GM15510 (cell line): Measurements from ENCODE around the gene NEGR1.

ENCODE experiments used
- POLR2A ChIP-seq: IDR thresholded peaks from 3 replicates; pipeline ENCODE4 v1.6.1; 2011; ENCODE audit warnings: borderline replicate concordance; ENCODE audit not compliant: insufficient read length; ENCODE audit errors: extremely low read depth

Gene NEGR1

DNA sequence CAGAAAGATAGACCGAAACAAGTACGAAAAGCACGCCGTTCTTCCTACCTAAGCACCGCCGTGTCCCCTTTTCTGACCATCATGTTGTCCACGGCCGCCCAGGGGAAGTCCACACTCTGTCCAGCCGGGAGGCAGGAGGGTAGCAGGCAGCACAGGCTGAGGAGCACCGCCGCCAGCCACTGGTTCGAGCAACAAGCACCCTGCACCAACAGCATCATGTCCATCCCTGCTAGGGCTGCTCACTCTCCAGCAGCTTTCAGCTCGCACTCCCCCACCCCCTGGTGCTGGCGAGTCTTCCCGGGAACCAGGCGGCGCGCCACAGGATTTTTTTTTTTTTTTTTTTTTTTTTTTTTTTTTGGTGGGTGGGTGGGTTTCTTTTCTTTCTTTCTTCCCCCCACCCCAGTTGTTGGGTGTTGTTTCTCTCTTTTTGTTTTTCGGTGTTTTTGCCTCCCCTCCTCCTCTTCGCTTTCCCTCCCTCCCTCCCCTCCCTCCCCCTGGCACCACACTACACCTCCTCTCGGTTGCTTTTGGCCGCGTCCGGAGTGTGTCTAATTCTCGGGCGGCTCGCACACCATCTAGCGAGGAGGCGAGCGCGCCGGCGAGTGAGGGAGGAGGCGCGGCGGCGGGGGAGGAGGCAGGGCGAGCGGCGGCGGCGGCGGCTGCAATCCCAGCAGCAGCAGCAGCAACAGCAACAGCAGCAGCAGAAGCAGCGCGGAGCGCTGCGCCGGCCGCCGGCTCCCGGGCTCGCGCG lies at the start of gene NEGR1:
Gene NEGR1 (minus strand): TSS at position 269 of the 751 bp plus-strand sequence.
- no peak for TF ChIP-seq POLR2A

DNA sequence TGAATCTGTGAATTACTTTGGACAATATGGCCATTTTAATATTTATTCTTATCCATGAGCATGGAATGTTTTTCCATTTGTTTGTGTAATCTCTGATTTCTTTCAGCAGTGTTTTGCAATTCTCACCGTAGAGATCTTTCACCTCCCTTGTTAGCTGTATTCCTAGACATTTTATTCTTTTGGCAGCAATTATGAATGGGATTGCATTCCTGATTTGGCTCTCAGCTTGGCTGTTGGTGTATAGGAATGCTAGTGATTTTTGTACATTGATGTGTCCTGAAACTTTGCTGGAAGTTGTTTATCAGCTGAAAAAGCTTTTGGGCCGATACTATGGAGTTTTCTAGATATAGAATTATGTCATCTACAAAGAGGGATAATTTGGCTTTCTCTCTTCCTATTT lies 44.2 kb upstream of the NEGR1 start:
- TF ChIP-seq POLR2A = no peak

DNA sequence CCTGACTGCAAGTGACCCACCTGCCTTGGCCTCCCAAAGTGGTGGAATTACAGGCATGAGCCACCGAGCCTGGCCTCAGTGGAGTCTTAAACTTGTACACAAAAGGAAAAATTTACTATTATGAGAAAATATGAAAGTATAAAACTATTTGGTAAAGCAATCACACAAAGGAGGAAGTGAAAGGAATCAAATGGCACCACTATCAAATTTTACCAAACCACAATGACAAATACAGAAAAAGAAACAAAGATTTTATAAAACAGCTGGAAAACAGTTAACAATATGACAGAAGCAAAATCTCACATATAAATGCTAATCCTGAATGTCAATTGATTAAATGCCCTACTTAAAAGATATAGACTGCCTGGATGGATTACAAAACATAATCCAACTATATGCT lies 42.1 kb upstream of the NEGR1 start:
- no peak for TF ChIP-seq POLR2A

DNA sequence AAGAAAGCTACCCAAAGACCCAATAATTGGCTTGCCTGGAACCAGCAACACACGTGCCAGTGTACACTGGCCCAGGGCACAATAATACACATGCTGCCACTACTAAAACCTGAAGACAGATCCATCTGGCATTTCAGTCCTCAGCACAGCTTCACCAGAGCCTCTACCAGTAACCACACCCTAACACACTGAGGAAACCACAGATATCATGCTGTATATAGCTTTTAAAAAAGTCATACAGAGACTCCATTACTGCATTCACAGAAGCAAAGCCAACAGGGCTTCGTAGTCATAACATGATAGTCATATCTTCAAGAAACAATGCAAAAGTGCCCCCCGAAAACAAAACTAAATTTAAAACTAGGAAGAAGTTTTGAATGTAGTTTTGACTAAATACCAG lies 40.6 kb upstream of the NEGR1 start:
- no peak for TF ChIP-seq POLR2A

DNA sequence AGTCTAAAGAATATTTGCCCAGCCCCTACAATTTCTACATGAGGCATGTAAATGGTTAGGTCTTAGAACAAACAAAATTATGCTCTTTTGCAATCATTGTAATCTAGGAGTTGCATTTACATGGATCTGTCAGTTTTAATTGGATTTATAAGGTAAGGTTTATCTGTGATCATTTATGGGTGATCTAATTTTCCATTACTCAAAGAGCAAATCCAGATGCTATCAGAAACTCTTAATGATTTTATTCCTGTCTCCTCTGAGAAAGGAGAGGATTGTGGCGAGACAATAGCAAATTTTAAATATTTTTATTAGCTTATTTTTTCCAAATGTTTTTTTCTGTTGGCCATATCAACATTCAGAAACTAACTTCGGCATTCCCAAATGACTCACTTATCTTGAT lies 14.2 kb upstream of the NEGR1 start:
- TF ChIP-seq POLR2A = no peak

DNA sequence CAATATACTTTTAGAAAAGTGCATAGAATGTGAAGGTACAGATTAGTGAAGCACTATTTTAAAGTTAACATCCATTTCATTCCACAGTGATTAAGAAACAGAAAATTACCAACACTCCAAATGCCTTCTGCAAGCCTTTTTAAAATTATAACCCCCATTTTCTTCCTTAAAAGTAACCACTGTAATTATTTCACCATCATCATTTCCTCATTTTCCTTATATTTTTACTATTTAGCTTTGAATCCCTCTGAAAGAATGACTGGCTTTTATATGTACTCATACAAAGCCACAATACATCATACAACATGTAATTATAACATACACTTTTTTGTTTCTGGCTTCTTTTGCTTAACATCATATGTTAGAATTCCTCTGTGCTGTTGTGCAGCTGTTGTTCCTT lies 6.5 kb upstream of the NEGR1 start:
- no peak for TF ChIP-seq POLR2A

DNA sequence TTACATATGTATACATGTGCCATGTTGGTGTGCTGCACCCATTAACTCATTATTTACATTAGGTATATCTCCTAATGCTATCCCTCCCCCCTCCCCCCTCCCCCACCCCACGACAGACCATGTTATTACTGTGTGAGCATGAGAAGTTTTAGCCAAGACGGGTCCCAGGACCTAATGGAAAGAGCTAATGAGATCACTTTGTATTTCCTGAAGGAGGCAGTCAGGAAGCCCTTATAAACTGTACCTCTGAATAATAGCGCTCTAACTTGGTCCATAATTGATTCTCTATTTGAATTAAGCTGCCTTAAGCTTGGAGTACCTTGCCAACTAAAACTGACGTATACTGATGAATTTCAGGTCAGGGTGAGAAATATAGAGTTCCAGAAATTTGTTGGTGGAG lies 4.1 kb upstream of the NEGR1 start:
- no peak for TF ChIP-seq POLR2A

DNA sequence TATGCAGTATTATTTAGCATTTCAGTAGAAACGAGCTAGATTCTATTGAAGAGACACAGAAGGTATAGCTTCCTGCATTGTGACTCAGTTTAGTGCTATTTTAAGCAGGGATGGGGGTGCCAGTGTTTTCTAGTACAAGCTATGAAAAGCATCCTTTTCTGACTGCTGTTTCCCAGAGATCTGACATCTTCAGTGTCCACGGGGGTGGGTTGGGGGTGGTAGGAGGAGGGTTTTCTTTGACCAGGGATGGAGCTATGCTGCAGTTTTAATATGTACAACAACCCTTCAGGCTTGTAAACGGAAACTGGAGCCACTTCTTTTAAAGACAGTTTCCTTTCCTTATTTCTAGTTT lies 2.7 kb upstream of the NEGR1 start:
- no peak for TF ChIP-seq POLR2A

DNA sequence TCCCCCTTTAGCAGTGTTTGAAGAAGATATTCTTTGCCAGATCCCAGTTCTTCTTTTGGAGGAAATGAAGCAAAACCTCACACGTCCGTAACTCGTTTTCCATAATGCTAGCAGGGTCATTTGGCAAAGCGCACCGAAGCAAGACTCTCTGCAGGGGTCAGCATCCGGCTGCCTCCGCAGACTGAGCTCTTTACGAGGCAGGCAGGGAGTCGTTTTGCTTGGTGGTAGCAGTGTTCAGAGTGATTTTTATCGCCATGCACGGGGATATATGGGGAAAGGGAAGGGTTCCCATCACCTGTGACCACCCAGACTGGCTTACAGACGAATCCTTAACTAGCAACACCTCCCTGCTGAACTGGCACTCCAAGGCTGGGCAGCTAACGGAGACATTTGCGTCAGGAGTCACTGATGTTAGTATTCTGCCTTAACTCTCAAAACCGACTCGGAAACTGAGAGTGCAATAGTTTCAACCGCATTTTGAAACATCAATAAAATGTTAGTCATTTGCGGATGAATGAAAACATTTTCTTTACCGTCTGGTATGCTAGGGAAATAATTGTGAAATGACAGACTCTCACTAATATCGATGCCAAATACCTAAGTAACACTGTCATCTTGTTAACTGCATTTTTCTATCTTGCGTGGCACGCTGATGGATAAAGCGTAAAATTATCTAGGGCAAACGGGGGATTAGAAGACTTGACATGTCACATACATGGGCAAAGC lies 2.2 kb upstream of the NEGR1 start:
- TF ChIP-seq POLR2A = no peak

DNA sequence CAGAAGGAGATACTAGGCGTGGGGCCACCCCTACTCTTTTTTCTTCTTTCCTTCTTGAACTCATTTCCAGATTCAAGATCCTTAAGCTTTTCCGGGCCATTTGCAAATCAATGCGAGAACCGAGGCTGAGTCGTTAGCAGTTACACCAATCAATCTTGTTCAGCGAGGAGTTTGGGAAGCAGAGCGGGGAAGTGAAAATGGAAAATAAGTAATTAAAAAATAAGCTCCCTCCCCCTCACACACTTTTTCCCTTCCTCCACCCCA lies 1.7 kb upstream of the NEGR1 start:
- no peak for TF ChIP-seq POLR2A

DNA sequence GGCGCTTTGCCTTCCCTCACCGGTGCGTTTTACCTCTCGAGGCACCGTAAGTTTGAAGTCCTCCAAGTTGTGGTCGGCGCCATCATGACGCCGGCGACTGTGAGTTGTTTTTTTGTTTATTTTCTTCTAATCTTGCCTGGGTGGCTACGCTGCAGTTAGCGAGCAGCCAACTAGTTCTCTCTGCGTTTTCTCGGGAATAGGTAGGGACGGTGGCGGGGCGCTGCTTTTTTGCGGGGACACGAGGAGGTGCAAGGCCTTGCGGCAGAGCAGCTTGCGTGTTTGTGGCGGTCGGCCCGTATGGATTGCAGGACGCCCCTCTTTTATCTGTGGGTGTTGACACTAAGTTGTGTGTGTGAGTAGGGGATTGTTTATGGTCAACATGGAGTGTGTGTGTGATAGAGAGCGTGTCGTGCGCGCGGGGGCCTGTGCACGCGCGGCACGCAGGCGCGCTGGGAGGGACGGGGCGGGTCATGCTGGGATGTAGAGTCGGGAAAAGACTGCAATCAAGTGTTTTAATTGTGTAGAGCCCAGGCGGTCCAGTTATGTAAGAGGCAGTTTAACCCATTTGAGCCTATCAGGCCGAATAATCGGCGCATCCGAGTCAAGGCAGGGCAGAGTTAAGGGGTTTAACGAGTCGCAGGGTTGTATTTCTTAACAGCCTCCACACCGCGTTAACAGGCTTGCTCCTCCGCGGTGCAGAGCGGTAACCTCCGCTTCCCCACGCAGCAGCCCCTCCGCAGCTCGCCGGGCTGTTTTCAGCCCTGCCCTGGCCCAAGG lies 1.2 kb upstream of the NEGR1 start:
- no peak for TF ChIP-seq POLR2A

DNA sequence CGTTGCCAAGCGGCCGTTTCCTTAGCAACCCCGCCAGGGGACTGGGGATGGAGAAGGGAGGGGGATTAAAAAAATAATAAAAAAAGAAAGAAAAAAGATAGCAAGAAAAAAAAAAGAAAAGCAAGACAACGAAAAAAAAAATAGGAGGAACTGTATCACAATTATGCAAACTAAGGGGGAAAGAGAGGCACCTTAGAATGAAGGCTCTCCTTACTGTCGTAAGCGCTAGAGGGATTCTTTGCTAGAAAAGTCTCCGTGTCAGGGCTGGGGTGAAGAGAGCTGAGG lies 625 bp upstream of the NEGR1 start:
- TF ChIP-seq POLR2A = no peak

DNA sequence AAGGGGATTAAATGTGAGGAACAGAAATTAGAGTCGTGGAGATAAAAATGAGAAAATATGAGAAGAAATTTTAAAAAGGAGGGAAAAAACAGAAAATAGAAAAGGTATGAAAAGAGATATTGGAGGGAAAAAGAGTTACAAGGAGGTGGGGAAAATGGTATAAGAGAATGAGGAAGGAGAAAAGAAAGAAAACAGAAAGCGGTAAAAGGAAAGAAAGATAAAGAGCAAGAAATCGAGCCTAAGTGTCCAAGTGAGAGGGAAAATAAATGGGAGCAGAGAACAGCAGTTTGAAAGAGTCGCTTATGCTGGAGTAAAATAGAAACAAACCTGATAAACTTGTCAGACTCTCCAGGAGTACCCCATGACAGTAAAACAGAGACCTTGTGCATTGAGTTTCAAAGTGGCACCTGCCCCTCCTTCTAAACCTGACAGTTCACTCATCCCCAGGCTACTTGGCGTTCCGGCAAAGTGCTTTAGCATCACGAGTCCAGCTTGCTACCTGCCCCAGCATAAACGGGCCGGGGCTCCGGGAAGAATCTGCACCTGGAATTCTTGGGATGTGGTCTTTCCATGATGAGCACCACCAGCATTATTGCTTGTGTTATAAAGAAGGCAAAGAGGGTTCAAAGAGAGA lies 585 bp downstream of the NEGR1 start:
- no peak for TF ChIP-seq POLR2A

DNA sequence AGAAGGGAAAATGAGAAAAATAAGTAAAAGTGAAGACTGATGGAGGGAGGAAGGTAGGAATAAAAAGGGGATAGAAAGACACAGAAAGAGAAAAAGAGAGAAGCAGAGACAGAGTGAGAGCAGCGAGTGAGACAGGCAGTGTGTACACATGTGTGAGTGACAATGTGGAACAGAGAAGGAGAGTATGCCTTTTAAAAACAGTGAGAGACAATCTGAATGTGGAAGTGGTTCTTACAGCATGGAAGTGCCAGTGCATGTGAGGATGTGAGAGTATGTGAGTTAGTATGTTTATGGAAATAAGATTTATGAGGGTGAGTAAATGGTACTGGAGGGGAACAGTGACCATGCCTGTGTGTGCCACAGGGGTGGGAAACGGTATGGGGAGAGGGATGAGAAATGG lies 1.2 kb downstream of the NEGR1 start:
- no peak for TF ChIP-seq POLR2A

DNA sequence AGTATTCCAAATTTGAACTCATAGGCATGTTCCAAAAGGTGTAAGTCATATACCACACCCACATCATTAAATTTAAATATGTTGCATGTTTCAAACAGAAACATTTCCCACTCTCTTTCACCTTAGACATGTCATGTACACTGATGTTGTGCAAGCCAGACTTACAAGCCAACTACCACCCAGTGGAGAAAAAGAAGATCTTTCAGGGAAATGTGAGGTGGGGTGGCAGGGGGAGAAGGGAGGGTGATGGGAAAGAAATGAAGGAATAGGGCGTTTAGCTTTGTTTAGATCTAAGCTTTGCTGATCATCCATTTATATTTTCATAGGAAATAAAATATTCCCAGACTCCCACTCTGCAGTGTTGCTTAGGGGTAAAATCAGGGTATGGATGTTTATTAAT lies 1.6 kb downstream of the NEGR1 start:
- no peak for TF ChIP-seq POLR2A
